Fibroblast of lung (primary cell): ENCODE measurements around the gene PIGC. TPM values are rescaled to one million over a fixed set of nuclear protein-coding genes. Genes with fewer than 3 reads are reported as not detected.
A peak's percentile ranks its signal among the peaks of the same experiment; 100 is the strongest.

Experiments
- DNase-seq, 2 donors: peaks; one replicate each; pipeline versions ENCODE4 v3.0.0 to v3.0.0-alpha.2; 2010; ENCODE audit warnings: low read depth in 2 of 2
- H2AFZ ChIP-seq: 2 replicates; pipeline ENCODE4 v1.5.1; 2012; ENCODE audit warnings: low read length, control low read depth, inconsistent platforms
- H3K27ac ChIP-seq: 2 replicates; pipeline ENCODE4 v1.5.1; 2011; ENCODE audit warnings: low read length, control low read depth; ENCODE audit not compliant: insufficient read depth
- H3K27me3 ChIP-seq: 2 replicates; pipeline ENCODE4 v1.5.1; 2011; ENCODE audit warnings: mild to moderate bottlenecking, low read length; ENCODE audit not compliant: control insufficient read depth, insufficient read depth
- H3K36me3 ChIP-seq: 2 replicates; pipeline ENCODE4 v1.5.1; 2011; ENCODE audit warnings: low read length; ENCODE audit not compliant: control insufficient read depth, insufficient read depth
- H3K4me1 ChIP-seq: 2 replicates; pipeline ENCODE4 v1.5.1; 2011; ENCODE audit warnings: low read length; ENCODE audit not compliant: control insufficient read depth, insufficient read depth; ENCODE audit errors: extremely low read depth
- H3K4me2 ChIP-seq: 2 replicates; pipeline ENCODE4 v1.5.1; 2011; ENCODE audit warnings: low read length, control low read depth; ENCODE audit not compliant: insufficient read depth; ENCODE audit errors: extremely low read depth
- H3K4me3 ChIP-seq, 4 experiments: fragments of 200-600 bp in 1 of 4; sonication (generic) in 1 of 4; replicated peaks in 1 of 4; 2 replicates each; pipeline ENCODE4 v1.5.1; 2011 to 2016; ENCODE audit warnings: low read length in 4 of 4, low read depth in 3 of 4, mild to moderate bottlenecking in 3 of 4, control low read depth in 2 of 4, inconsistent platforms in 1 of 4, mixed read lengths in 1 of 4; ENCODE audit not compliant: insufficient read depth in 1 of 4; ENCODE audit errors: control extremely low read depth in 1 of 4
- H3K79me2 ChIP-seq: 2 replicates; pipeline ENCODE4 v1.5.1; 2012; ENCODE audit warnings: mild to moderate bottlenecking, low read length, inconsistent platforms; ENCODE audit not compliant: control insufficient read depth, insufficient read depth
- H3K9ac ChIP-seq: 2 replicates; pipeline ENCODE4 v1.5.1; 2011; ENCODE audit warnings: mild to moderate bottlenecking, low read length, control low read depth; ENCODE audit not compliant: insufficient read depth
- H3K9me3 ChIP-seq: 2 replicates; pipeline ENCODE4 v1.5.1; 2012; ENCODE audit warnings: low read depth, low read length; ENCODE audit not compliant: control insufficient read depth, insufficient read depth
- H4K20me1 ChIP-seq: 2 replicates; pipeline ENCODE4 v1.5.1; 2011; ENCODE audit warnings: low read length; ENCODE audit not compliant: control insufficient read depth, insufficient read depth; ENCODE audit errors: extremely low read depth
- CTCF ChIP-seq, 2 donors: IDR thresholded peaks in 1 of 2; conservative IDR thresholded peaks in 1 of 2; 1 replicate in 1 of 2; 2 replicates in 1 of 2; pipeline ENCODE4 v1.5.1; 2011 to 2012; ENCODE audit warnings: low read length in 2 of 2, control low read depth in 1 of 2, inconsistent platforms in 1 of 2, low read depth in 1 of 2, mild to moderate bottlenecking in 1 of 2
- EZH2 ChIP-seq: IDR thresholded peaks from 2 replicates; pipeline ENCODE4 v1.5.1; 2012; ENCODE audit warnings: low read length, control low read depth, mild to moderate bottlenecking; ENCODE audit errors: missing control alignments
- polyA plus RNA-seq, 2 donors: library from polyadenylated mRNA; depleted of rRNA in 1 of 2; stranded (reverse) in 1 of 2; unstranded in 1 of 2; fragments of >200 nt; gene quantifications; 2 replicates each; pipeline ENCODE4 v1.2.1, GENCODE V29; 2011 to 2012; ENCODE audit warnings: missing spikeins in 1 of 2
- total RNA-seq: library from RNA; depleted of rRNA; stranded (reverse); fragments of >200 nt; gene quantifications from 2 replicates; pipeline ENCODE4 v1.2.1, GENCODE V29; 2014

PIGC gene
- total and polyA plus RNA-seq, 2 donors (not counting 1 experiment from before 2014, with no cell fraction given): 20.3 to 28.9 TPM

GRCh38 chr1:172448995-172449584 lies 5.2 kb upstream of the PIGC start:
- Histone ChIP-seq H3K27ac (no peak overlapping the region), H3K79me2 (no peaks in the 10 kb centered on the region), H3K27me3 (no peaks in the 10 kb centered on the region), H4K20me1 (no peaks in the 10 kb centered on the region), H3K9me3 (no peaks in the 10 kb centered on the region), H3K9ac (no peak overlapping the region), H3K4me1 (peaks cover 2% of the 10 kb centered on the region), H3K4me3 (no peak overlapping the region), H2AFZ (no peak overlapping the region), H3K4me2 (no peak overlapping the region), H3K36me3 (no peaks in the 10 kb centered on the region)
- peak in 1 of 2 donors; percentile 29 for DNase-seq
- TF ChIP-seq CTCF (conservative IDR thresholded peaks at IDR 0.05 in 1 of 2, IDR thresholded peaks at IDR 0.05 in 1 of 2; ENCODE audit: low read depth in 1 of 2, low read length in 2 of 2): no peak
- TF ChIP-seq EZH2: no peak

GRCh38 chr1:172447641-172448040 lies 3.8 kb upstream of the PIGC start:
- TF ChIP-seq EZH2: no peak
- TF ChIP-seq CTCF (conservative IDR thresholded peaks at IDR 0.05 in 1 of 2, IDR thresholded peaks at IDR 0.05 in 1 of 2; ENCODE audit: low read depth in 1 of 2, low read length in 2 of 2): no peak
- Histone ChIP-seq H3K9ac (no peak overlapping the region), H3K27me3 (no peaks in the 10 kb centered on the region), H4K20me1 (no peaks in the 10 kb centered on the region), H2AFZ (no peak overlapping the region), H3K9me3 (no peaks in the 10 kb centered on the region), H3K4me1 (peaks cover 2% of the 10 kb centered on the region), H3K27ac (no peak overlapping the region), H3K4me3 (no peak overlapping the region), H3K4me2 (no peak overlapping the region), H3K79me2 (peaks cover 11% of the 10 kb centered on the region), H3K36me3 (no peaks in the 10 kb centered on the region)
- no peak for DNase-seq

- H3K4me3 ChIP-seq: no peak overlapping the region
These were observed 2.7 kb upstream of the PIGC start for GRCh38 chr1:172446547-172446946.

More at GRCh38 chr1:172446547-172446946, 2.7 kb upstream of the PIGC start:
- no peaks in the 10 kb centered on the region for H3K27me3 ChIP-seq
- DNase-seq: no peak
- H3K27ac ChIP-seq: no peak overlapping the region
- TF ChIP-seq EZH2: no peak
- no peak for TF ChIP-seq CTCF (conservative IDR thresholded peaks at IDR 0.05 in 1 of 2, IDR thresholded peaks at IDR 0.05 in 1 of 2; ENCODE audit: low read depth in 1 of 2, low read length in 2 of 2)
- no peak overlapping the region for H3K9ac ChIP-seq
- H4K20me1 ChIP-seq: no peaks in the 10 kb centered on the region
- H3K36me3 ChIP-seq: peaks cover 3% of the 10 kb centered on the region
- peaks cover 18% of the 10 kb centered on the region for H3K79me2 ChIP-seq
- H3K4me2 ChIP-seq: no peak overlapping the region
- no peak overlapping the region for H2AFZ ChIP-seq
- H3K9me3 ChIP-seq: no peaks in the 10 kb centered on the region
- H3K4me1 ChIP-seq: peaks cover 2% of the 10 kb centered on the region
